H9 (cell line): ENCODE results near the gene RUNX1. TPM values are rescaled to one million over a fixed set of nuclear protein-coding genes. Genes with fewer than 3 reads are reported as not detected.

Experiments used
- DNase-seq: peaks from one replicate; pipeline ENCODE4 v3.0.0-alpha.2; 2017
- H2AFZ ChIP-seq: one replicate; pipeline ENCODE4 v1.6.1; 2013; ENCODE audit warnings: mild to moderate bottlenecking, low read length, control low read depth, moderate library complexity
- H2AK5ac ChIP-seq: 2 replicates; pipeline ENCODE4 v1.6.1; 2013; ENCODE audit warnings: low read length, control low read depth, mixed read lengths; ENCODE audit not compliant: insufficient read length
- H2BK120ac ChIP-seq: one replicate; pipeline ENCODE4 v1.6.1; 2013; ENCODE audit warnings: low read depth, mild to moderate bottlenecking, low read length, control low read depth, inconsistent platforms; ENCODE audit not compliant: poor library complexity, severe bottlenecking
- H2BK12ac ChIP-seq: 2 replicates; pipeline ENCODE4 v1.6.1; 2013; ENCODE audit warnings: low read length, control low read depth, mixed read lengths, low read depth; ENCODE audit not compliant: insufficient read length
- H2BK15ac ChIP-seq: 2 replicates; pipeline ENCODE4 v1.6.1; 2013; ENCODE audit warnings: low read depth, low read length, control low read depth
- H2BK20ac ChIP-seq: one replicate; pipeline ENCODE4 v1.6.1; 2013; ENCODE audit warnings: low read depth, mild to moderate bottlenecking, low read length, control low read depth, inconsistent platforms; ENCODE audit not compliant: poor library complexity, severe bottlenecking
- H2BK5ac ChIP-seq: 2 replicates; pipeline ENCODE4 v1.6.1; 2013; ENCODE audit warnings: low read length, control low read depth, mixed read lengths; ENCODE audit not compliant: insufficient read length
- H3K14ac ChIP-seq: 2 replicates; pipeline ENCODE4 v1.6.1; 2013; ENCODE audit warnings: low read length, control low read depth; ENCODE audit not compliant: insufficient read depth
- H3K18ac ChIP-seq: 2 replicates; pipeline ENCODE4 v1.6.1; 2013; ENCODE audit warnings: low read depth, mild to moderate bottlenecking, mixed read lengths, low read length, control low read depth; ENCODE audit not compliant: insufficient read length
- H3K23ac ChIP-seq: 2 replicates; pipeline ENCODE4 v1.6.1; 2013; ENCODE audit warnings: low read length, control low read depth, mixed read lengths, low read depth; ENCODE audit not compliant: insufficient read length
- H3K23me2 ChIP-seq: 2 replicates; pipeline ENCODE4 v1.6.1; 2013; ENCODE audit warnings: low read depth, mild to moderate bottlenecking, mixed read lengths, low read length, control low read depth; ENCODE audit not compliant: insufficient read length, poor library complexity, severe bottlenecking
- H3K27ac ChIP-seq: 2 replicates; pipeline ENCODE4 v1.5.1; 2013; ENCODE audit warnings: low read length, control low read depth, mixed read lengths, low read depth; ENCODE audit not compliant: insufficient read length
- H3K27me3 ChIP-seq: 2 replicates; pipeline ENCODE4 v1.6.1; 2013; ENCODE audit warnings: low read length, control low read depth, inconsistent platforms; ENCODE audit not compliant: insufficient read depth
- H3K4ac ChIP-seq: 2 replicates; pipeline ENCODE4 v1.6.1; 2013; ENCODE audit warnings: low read depth, mild to moderate bottlenecking, control low read depth, inconsistent platforms, low read length, moderate library complexity
- H3K4me1 ChIP-seq: 2 replicates; pipeline ENCODE4 v1.6.1; 2013; ENCODE audit warnings: low read length, control low read depth, inconsistent platforms; ENCODE audit not compliant: insufficient read depth
- H3K4me2 ChIP-seq: 2 replicates; pipeline ENCODE4 v1.6.1; 2013; ENCODE audit warnings: low read length, control low read depth, mixed read lengths; ENCODE audit not compliant: insufficient read length, insufficient read depth
- H3K56ac ChIP-seq: 2 replicates; pipeline ENCODE4 v1.6.1; 2013; ENCODE audit warnings: low read depth, mild to moderate bottlenecking, mixed read lengths, low read length, control low read depth; ENCODE audit not compliant: insufficient read length
- H3K79me1 ChIP-seq: 2 replicates; pipeline ENCODE4 v1.6.1; 2013; ENCODE audit warnings: low read depth, mild to moderate bottlenecking, moderate library complexity, low read length, control low read depth, inconsistent platforms; ENCODE audit not compliant: insufficient read depth, poor library complexity, severe bottlenecking
- H3K79me2 ChIP-seq: 2 replicates; pipeline ENCODE4 v1.6.1; 2013; ENCODE audit warnings: low read length, control low read depth, inconsistent platforms; ENCODE audit not compliant: insufficient read depth
- H3K9ac ChIP-seq: 2 replicates; pipeline ENCODE4 v1.6.1; 2013; ENCODE audit warnings: low read length, control low read depth, mixed read lengths; ENCODE audit not compliant: insufficient read length; ENCODE audit errors: extremely low read depth
- H3K9me3 ChIP-seq: one replicate; pipeline ENCODE4 v1.6.1; 2013; ENCODE audit warnings: low read depth, low read length, inconsistent platforms; ENCODE audit not compliant: control insufficient read depth
- H3T11ph ChIP-seq: one replicate; pipeline ENCODE4 v1.6.1; 2013; ENCODE audit warnings: mild to moderate bottlenecking, low read length, control low read depth, inconsistent platforms
- H4K20me1 ChIP-seq: one replicate; pipeline ENCODE4 v1.6.1; 2013; ENCODE audit not compliant: control insufficient read depth, insufficient read length, insufficient read depth
- H4K5ac ChIP-seq: 2 replicates; pipeline ENCODE4 v1.6.1; 2013; ENCODE audit warnings: low read depth, mild to moderate bottlenecking, mixed read lengths, low read length, control low read depth; ENCODE audit not compliant: insufficient read length
- H4K8ac ChIP-seq: replicated peaks from 2 replicates; pipeline ENCODE4 v1.6.1; 2013; ENCODE audit warnings: low read length, control low read depth, mixed read lengths, low read depth; ENCODE audit not compliant: insufficient read length
- H4K91ac ChIP-seq: 2 replicates; pipeline ENCODE4 v1.6.1; 2013; ENCODE audit warnings: low read depth, mild to moderate bottlenecking, moderate library complexity, mixed read lengths, low read length, control low read depth; ENCODE audit not compliant: insufficient read length
- H3K27ac Mint-ChIP-seq, 3 experiments: 2 replicates in 2 of 3; 3 replicates in 1 of 3; pipeline ENCODE4 v1.8.0; 2020 to 2021; ENCODE audit warnings: mixed read lengths in 3 of 3, mild to moderate bottlenecking in 1 of 3, moderate library complexity in 1 of 3
- H3K27me3 Mint-ChIP-seq: 2 replicates; pipeline ENCODE4 v1.8.0; 2021; ENCODE audit warnings: low read depth, mild to moderate bottlenecking, moderate library complexity, mixed read lengths
- H3K36me3 Mint-ChIP-seq, 3 experiments: 2 replicates in 2 of 3; 3 replicates in 1 of 3; pipeline ENCODE4 v1.8.0; 2020 to 2021; ENCODE audit warnings: low read depth in 3 of 3, mixed read lengths in 3 of 3; ENCODE audit not compliant: insufficient read depth in 1 of 3
- H3K4me1 Mint-ChIP-seq, 2 experiments: 2 replicates each; pipeline ENCODE4 v1.8.0; 2020; ENCODE audit warnings: mixed read lengths in 2 of 2
- H3K4me3 Mint-ChIP-seq, 2 experiments: 2 replicates in 1 of 2; 3 replicates in 1 of 2; pipeline ENCODE4 v1.8.0; 2020 to 2021; ENCODE audit warnings: mild to moderate bottlenecking in 2 of 2, mixed read lengths in 2 of 2, moderate library complexity in 1 of 2
- H3K9me3 Mint-ChIP-seq, 2 experiments: 2 replicates in 1 of 2; 3 replicates in 1 of 2; pipeline ENCODE4 v1.8.0; 2020; ENCODE audit warnings: mild to moderate bottlenecking in 2 of 2, mixed read lengths in 2 of 2, moderate library complexity in 1 of 2
- CTCF ChIP-seq: fragments of 200-600 bp; sonication (generic); conservative IDR thresholded peaks from 3 replicates; pipeline ENCODE4 v1.8.0; 2021; ENCODE audit warnings: antibody characterized with exemption, mild to moderate bottlenecking
- WGBS: extraction: QIAGEN DNeasy Blood & Tissue Kit; methylation state at CpG from one replicate; pipeline ENCODE4 v1.1.7; 2013; ENCODE audit warnings: missing lambda C conversion rate, low lambda C conversion rate, mixed read lengths; ENCODE audit not compliant: insufficient read length; ENCODE audit errors: extremely low coverage; 5-methylcytosine and 5-hydroxymethylcytosine counted together
- total RNA-seq: library from RNA; stranded (reverse); gene quantifications from 2 replicates; pipeline ENCODE4 v1.2.1, GENCODE V29; 2021

The RUNX1 gene
- total RNA-seq, 1 experiment from 2014 or later = 0.72 TPM

GRCh38 chr21:34862951-34863350, 186.2 kb downstream of the RUNX1 start:
- Histone ChIP-seq H3K9ac (no peak overlapping the region), H2BK15ac (no peak overlapping the region), H2BK12ac (no peak overlapping the region), H3K79me1 (no peaks in the 10 kb centered on the region), H3K27ac (no peak overlapping the region), H3T11ph (no peak overlapping the region), H2BK5ac (no peak overlapping the region), H3K4me1 (0 out of 2 replicates have a peak, but pooled peaks cover 2% of the 10 kb centered on the region), H3K18ac (no peak overlapping the region), H2BK120ac (no peak overlapping the region), H3K23ac (no peak overlapping the region), H3K4ac (no peak overlapping the region), H4K91ac (no peak overlapping the region), H2AK5ac (no peak overlapping the region), H3K56ac (no peak overlapping the region), H2AFZ (no peak overlapping the region), H3K4me2 (no peak overlapping the region), H3K27me3 (peaks cover 30% of the 10 kb centered on the region), H4K5ac (no peak overlapping the region), H2BK20ac (no peak overlapping the region), H4K8ac (no peak overlapping the region), H3K9me3 (no peaks in the 10 kb centered on the region), H3K79me2 (no peaks in the 10 kb centered on the region), H3K14ac (no peak overlapping the region), H4K20me1 (no peaks in the 10 kb centered on the region), H3K23me2 (no peaks in the 10 kb centered on the region)
- TF ChIP-seq CTCF = no peak
- no CpG with 5 or more reads among the region's 3 CpGs for WGBS
- H3K36me3 Mint-ChIP-seq = no peaks in the 10 kb centered on the region
- no peak overlapping the region for H3K4me3 Mint-ChIP-seq
- peaks cover 0 to 4% of the 10 kb centered on the region in 2 experiments; a peak in 1 of 5 replicates for H3K9me3 Mint-ChIP-seq
- peaks cover 32 to 33% of the 10 kb centered on the region in 2 experiments for H3K4me1 Mint-ChIP-seq
- H3K27me3 Mint-ChIP-seq = peaks cover 96% of the 10 kb centered on the region
- no peak for DNase-seq
- no peak overlapping the region for H3K27ac Mint-ChIP-seq
